Activated CD4-positive, CD25-positive, alpha-beta regulatory T cell treated with anti-CD3 and anti-CD28 coated beads, Interleukin-2, amount 50 U/mL, for 72 hours (primary cell): ENCODE measurements around the gene KCNQ1OT1.

Experiments
- DNase-seq: peaks from one replicate; pipeline ENCODE4 v3.0.0; 2021

The KCNQ1OT1 gene

GRCh38 chr11:2699531-2700414 is at the start of gene KCNQ1OT1:
Gene KCNQ1OT1, minus strand, starts transcription at chr11:2699994.
- peak; percentile 80 for DNase-seq

GRCh38 chr11:2748814-2749554 is 49.2 kb upstream of the KCNQ1OT1 start:
- no peak for DNase-seq

GRCh38 chr11:2748061-2748813 is 48.4 kb upstream of the KCNQ1OT1 start:
- DNase-seq: no peak

GRCh38 chr11:2747248-2748027 is 47.6 kb upstream of the KCNQ1OT1 start:
- no peak for DNase-seq

- no peak for DNase-seq
These were observed 46.8 kb upstream of the KCNQ1OT1 start for GRCh38 chr11:2746401-2747247.

GRCh38 chr11:2745511-2745910 is 45.7 kb upstream of the KCNQ1OT1 start:
- DNase-seq: no peak

GRCh38 chr11:2744166-2744565 is 44.4 kb upstream of the KCNQ1OT1 start:
- no peak for DNase-seq

- DNase-seq: no peak
These were observed 43.8 kb upstream of the KCNQ1OT1 start for GRCh38 chr11:2743427-2744110.

- DNase-seq: no peak
These were observed 43.0 kb upstream of the KCNQ1OT1 start for GRCh38 chr11:2742611-2743426.

- no peak for DNase-seq
These were observed 42.4 kb upstream of the KCNQ1OT1 start for GRCh38 chr11:2742201-2742600.

GRCh38 chr11:2741377-2742131 is 41.8 kb upstream of the KCNQ1OT1 start:
- no peak for DNase-seq

- DNase-seq: no peak
These were observed 41.2 kb upstream of the KCNQ1OT1 start for GRCh38 chr11:2741006-2741376.

- no peak for DNase-seq
These were observed 40.6 kb upstream of the KCNQ1OT1 start for GRCh38 chr11:2740275-2740940.

- DNase-seq: no peak
These were observed 39.9 kb upstream of the KCNQ1OT1 start for GRCh38 chr11:2739531-2740274.

GRCh38 chr11:2738551-2739431 is 39.0 kb upstream of the KCNQ1OT1 start:
- no peak for DNase-seq

GRCh38 chr11:2737866-2738265 is 38.1 kb upstream of the KCNQ1OT1 start:
- DNase-seq: no peak

GRCh38 chr11:2737226-2737590 is 37.4 kb upstream of the KCNQ1OT1 start:
- no peak for DNase-seq
